Dermis microvascular lymphatic vessel endothelial cell (primary cell): Measurements from ENCODE around the gene NAGPA. TPM values are rescaled to one million over a fixed set of nuclear protein-coding genes. Genes with fewer than 3 reads are reported as not detected.

Experiments
- DNase-seq, 2 donors: peaks; one replicate each; pipeline versions ENCODE4 v3.0.0 to v3.0.0-alpha.2; 2010; ENCODE audit warnings: low read depth in 2 of 2
- total RNA-seq: library from RNA; depleted of rRNA; stranded (reverse); fragments of >200 nt; gene quantifications from 2 replicates; pipeline ENCODE4 v1.2.1, GENCODE V29; 2014

The NAGPA gene
- total RNA-seq, 1 donor from 2014 or later = 12.1 TPM

DNA sequence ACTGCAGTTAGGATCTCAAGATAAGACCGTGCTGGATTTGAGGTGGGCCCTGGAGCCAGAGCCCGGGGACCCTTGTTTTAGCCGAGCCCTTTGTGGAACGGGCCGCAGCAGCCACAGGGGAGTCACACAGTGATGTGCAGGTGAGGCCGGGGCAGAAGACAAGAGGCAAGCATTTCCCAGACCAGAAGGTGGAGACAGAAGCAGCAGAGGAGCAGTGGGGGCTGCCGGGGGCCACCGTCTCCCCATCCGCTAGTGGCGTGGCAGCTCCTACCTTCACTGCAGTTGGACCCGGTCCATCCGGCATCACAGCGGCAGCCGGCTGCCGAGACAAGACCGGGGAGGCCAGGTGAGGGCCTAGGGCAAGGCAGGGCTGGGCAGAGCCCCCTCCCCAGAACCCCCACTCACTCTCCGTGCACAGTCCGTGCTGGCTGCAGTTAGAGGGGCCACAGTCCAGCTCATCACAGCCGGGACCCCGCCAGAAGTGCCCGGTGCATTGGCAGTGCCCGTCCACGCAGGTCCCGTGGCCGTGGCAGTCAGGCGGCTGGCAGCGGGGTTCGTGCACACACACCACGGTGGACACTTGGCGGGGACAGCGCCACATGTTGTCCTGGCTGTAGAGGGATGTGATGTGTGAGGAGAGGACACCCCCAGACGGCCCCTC lies 6.0 kb downstream of the NAGPA start:
- no peak for DNase-seq

DNA sequence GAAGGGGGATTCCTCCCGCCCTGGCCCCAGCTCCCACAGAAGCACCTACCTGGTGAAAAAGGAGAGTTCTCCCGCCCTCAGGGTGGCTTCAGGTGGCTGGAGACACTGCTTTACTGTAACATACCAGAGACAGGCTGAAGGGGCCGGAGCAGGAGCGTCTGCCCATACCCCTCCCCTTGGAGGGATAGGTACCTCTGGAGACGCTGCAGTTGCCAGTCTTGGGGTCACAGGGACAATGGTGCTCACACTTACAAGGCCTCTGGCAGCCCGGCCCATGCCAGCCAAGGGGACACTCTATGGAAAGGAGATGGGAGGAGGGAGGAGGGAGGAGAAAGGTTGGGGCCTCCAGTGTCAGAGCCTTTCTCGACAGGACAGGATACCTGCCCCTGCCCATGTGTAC lies 6.6 kb downstream of the NAGPA start:
- DNase-seq = no peak

DNA sequence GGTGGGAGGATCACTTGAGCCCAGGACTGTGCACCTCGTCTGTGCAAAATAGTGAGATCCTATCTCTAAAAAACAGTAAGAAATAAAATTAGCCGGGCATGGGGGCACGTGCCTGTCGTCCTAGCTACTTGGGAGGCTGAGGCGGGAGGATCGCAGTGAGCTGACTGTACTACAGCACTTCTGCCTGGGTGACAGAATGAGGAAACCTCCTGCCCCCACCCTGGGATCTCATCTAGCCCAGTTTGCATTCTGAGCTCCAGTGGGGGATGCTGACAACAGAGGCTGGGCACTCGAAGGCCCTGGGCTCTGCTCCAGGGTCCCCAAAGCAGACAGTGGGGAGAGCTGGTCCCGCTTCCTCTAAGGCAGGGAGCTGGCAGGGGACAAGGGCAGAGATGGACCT lies 7.1 kb downstream of the NAGPA start:
- DNase-seq = no peak

DNA sequence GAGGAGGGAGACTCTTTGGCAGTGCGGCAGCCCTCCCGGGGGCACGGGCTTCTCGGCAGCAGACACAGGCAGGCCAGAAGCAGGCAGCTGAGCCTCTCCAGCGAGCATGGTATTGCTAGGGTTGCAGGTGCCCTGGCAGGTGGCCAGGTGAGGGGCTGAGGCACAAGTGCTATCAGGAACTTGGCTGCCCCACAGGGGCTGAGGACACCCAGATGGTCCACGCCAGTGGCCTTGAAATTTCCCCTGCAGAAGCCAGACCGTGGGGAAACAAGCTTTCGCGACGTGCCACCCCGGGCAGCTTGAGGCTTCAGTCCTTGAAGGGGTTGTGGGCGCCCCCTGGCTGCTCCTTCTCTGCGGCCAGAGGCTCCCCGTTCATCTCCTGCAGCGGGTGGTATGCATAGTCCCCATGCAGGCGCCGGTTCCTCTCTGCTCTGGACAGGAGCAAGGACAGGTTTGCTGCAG lies 8.5 kb downstream of the NAGPA start:
- peak in 1 of 2 donors; percentile 17 for DNase-seq

DNA sequence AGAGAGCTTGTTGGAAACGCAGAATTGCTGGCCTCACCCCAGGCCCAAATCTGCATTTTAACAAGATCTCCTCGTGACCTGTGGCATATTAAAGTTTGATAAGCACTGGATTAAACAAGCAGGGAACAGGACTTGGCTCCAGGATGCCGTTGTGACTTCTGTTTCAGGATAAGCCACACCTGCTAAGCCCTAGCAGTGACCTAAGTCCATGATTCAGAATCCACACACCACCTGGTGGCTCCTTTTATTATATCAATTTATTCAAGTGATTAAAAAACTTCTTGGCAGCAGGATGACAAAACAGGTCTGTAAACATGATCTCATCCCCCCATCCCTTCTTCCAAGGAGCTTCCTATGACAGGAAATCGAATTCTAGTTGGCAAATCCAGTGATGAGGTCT lies 9.1 kb downstream of the NAGPA start:
- DNase-seq = peak; percentile 9 to 47

DNA sequence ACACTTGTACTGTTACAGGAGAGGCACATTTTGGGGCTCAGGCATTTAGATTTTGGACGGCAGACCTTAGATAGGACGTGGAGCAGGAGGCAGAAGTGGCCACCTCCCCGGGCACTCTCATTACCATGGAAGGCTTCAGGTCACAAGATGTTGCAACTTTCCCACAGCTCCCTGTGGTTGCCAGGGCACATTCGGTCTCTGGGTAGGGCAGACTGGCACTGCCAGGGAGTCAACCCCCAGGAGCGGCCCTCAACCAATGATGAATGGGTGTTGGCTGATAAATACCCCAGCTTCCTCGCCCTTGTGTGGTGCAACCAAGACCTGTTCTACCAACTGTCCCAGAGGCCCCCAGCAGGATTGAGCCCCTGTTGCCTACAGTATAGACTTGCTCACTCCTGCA lies 11.2 kb downstream of the NAGPA start:
- DNase-seq = no peak

DNA sequence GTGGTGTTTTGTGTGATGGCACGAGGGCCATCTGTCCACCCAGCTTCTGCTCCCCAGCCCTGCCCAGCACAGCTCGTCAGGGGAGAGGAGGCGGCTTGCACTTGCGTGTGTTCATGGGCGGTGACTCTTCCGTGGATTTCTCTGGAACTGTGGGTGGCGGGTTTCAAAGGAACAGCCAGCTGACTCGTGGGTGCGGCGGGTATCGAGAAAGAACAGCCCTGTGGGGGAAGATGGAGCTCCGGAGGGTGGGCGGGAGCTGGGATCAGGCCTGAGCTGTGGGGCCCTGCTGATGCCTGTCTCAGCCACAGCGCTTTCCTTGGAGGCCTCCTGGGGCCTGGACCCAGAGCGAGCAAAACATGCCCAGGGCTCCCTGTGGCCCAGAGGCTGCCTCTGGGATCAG lies 13.2 kb downstream of the NAGPA start:
- no peak for DNase-seq

DNA sequence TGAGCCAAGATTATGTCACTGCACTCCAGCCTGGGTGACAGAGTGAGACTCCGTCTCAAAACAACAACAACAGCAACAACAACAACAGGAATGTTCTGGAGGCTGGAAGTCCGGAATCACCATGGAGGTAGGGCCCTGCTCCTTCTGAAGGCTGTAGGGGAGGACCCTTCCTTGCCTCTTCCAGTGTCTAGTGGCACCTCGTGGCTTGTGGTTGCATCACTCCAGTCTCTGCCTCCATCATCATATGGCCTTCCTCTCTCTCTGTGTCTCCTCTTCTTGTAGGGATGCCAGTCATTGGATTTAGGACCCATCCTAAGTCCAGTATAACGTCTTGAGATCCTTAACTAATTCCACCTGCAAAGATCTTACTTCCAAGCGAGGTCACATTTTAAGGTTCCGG lies 14.0 kb downstream of the NAGPA start:
- no peak for DNase-seq

DNA sequence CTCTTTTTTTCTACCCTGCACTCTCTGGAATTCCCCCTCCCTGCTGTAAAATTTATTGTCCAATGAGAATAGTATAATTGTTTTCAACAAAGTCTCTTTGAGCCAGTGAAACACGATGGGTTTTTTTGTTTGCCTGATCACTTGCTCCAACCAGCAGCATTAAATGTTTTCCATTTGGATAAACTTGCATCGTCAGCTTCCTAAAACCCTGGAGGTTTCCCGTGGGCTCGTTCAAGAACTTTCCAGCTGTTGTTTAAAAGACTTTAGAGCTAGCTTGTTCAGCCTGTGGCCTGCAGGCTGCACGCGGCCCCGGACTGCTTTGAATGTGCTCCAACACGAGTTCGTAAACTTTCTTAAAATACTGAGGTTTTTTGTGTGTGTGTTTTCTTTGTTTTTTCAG lies 14.9 kb downstream of the NAGPA start:
- no peak for DNase-seq

DNA sequence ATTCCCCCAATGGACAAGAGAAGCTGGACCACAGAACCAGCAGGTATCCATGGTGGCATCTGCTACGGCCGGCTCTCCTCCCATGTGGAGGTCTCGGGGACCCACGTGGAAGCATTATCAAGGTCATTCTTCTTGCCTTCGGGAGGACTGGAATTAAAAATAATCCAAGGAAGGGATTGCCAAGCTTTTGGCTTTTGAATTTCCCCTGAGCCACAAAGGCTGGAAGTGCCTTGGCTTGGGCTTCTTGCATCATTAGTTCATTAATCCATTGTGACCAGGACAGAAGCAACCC lies 16.1 kb downstream of the NAGPA start:
- no peak for DNase-seq

DNA sequence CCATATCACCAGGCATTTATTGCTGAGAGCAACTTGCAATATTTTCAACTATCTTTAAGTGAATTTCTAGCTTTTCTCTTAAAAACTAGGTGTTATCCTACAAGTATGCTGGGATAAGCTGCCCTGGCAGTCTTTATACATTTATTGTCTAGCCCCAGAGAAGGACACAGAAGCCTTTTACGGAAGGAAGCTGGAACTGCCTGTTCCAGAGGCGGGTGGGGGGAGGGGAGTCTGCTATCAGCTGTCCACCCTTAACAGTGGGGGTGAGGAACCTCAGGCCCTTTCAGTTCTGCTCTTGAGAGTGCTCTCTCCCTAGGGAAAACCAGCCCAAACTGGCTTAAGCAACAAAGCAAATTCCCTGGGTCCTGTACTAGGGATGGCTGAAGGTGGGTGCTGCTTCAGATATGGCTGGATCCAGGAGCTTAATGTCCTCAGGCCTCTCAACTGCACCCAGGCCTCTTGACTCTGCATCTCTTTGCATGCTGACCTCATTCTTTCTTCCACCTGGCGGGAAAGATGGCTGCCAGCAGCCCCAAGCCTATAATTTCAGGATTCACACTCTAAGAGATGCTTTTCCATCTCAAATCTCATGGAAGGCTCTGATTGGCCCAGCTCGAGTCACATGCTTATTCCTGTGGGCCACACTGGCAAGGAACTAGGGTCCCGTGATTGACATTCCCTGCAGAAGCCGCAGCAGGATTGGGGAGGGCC lies 16.6 kb downstream of the NAGPA start:
- no peak for DNase-seq

DNA sequence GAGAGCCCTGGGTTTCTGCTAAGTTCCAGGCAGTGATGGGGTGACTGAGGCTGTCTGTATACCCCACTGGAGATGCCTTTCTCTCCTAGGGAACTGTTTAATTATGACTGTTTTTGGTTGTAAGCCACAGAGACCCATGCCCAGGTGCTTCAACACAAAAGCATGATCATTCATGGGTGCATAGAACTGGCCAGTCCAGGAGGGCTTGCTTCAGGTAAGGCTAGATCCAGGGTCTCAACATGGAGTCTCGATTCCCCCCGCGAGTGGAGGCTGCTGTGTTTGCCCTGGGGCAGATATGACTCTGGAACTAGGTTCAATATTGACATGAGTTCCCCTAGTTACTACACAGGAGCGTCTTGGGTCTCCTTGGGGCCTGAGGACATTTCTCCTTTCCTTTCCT lies 17.8 kb downstream of the NAGPA start:
- no peak for DNase-seq

DNA sequence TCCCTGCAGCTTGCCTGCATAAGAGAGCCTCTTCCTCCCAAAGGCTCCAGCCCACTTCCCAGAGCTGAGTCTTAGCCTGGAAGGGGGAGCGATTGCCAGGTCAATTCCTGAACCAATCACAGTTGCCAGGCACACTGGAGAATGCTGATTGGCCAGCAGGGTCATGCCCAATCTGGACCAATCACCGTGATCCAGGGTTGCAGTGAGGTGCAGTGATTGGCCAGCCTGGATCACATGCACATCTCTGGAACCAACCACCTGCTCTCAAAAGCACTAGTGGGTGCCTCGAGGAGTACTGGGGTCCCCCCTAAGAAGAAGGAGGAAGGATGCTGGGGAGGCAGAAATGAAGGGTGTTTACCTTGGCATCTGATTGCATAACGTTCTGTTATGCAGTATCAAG lies 18.4 kb downstream of the NAGPA start:
- DNase-seq = no peak

DNA sequence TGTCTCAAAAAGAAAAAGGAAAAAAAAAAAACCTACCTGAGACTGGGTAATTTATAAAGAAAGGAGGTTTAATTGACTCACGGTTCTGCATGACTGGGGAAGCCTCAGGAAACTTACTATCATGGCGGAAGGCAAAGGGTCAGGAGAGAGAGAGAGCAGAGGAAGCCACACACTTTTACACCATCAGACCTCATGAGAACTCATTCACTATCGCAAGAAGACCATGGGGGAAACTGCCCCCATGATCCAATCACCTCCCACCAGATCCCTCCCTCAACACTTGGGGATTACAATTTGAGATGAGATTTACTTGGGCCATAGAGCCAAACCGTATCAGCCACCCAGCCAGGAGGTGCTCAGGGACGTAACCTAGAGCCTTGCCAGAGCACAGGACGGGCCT lies 20.8 kb downstream of the NAGPA start:
- DNase-seq = no peak

DNA sequence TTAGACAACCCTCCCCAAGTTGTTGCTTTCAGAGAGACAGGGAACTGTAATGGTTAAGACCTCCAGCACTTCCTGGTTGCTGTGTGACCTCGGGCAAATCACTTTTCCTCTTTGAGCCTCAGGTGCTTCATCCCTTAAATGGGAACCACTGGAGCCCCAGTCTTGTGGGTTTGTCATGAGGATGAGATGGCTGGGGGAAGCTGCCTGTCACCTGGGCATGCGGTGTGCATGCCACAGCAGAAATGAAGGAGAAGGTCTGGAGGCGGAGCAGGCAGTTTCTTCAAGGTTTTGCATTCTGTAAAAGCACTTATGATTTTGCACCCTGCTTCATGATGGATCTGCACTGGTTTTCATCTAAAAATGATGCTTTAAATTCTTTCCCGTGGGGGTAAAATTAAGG lies 22.1 kb downstream of the NAGPA start:
- no peak for DNase-seq

DNA sequence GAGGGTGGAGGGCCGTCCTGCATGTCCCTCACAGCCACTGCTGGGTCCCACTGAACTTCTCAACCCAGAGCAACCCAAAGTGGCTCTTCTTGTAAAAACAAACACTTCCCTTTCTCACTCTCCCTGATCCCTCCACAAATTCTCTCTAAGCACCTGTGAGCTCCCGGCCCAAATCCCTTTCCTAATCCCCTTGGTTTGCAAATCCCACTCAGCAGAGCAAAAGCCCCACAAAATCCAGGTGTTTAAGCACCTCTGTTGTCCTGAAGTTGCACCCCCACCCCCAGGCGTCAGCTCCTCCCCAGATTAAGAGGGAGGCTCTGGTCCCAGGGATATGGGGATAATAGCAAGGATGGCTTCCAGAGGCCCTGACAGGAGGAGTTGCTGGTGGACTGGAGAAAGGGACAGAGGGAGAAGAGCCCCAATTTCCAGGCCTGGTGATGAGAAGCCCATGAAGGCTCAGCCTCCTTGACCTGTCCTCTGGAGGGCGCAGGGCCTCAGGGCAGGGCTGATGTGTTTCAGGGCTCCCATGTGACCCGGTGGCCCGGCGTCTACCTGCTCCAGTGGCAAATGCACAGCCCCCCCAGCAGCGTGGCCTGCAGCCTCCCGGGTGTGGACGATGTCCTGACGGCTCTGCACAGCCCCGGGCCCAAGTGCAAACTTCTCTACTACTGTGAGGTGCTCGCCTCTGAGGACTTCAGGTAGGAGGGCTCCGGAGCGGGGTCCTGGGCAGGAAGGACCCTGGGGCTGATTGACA lies 23.0 kb downstream of the NAGPA start:
- no peak for DNase-seq

DNA sequence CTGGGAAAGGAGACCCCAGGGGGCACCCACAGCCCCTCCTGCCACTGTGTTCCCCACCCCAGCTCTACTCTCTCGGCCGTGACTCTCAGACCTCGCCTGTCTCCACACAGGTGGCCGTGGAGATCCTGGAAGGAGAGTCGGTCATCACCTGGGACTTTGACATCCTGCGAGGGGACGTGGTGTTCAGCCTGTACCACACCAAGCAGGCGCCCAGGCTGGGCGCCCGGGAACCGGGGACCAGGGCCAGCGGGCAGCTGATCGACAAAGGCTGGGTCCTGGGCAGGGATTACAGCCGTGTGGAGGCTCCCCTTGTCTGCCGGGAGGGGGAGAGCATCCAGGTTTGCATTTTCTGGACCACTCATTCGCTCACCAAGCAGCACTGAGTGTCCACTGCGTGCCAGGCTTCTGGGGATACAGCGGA lies 25.4 kb downstream of the NAGPA start:
- DNase-seq = no peak

DNA sequence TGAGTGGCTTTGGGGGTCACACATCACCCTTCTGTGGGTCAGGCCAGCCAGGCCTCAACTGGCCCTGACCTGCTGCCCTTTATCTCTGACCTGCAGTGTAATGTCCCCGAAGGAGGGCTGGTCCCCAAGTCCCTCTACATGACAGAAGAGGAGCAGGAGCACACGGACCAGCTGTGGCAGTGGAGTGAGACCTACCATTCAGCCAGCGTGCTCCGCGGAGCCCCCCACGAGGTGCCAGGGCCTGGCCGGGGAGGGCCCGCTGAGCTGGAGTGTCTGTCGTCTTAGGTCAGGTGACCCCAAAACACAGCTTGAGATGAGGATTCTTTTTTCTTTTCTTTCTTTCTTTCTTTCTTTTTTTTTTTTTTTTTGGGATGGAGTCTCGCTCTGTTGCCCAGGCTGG lies 26.5 kb downstream of the NAGPA start:
- no peak for DNase-seq

DNA sequence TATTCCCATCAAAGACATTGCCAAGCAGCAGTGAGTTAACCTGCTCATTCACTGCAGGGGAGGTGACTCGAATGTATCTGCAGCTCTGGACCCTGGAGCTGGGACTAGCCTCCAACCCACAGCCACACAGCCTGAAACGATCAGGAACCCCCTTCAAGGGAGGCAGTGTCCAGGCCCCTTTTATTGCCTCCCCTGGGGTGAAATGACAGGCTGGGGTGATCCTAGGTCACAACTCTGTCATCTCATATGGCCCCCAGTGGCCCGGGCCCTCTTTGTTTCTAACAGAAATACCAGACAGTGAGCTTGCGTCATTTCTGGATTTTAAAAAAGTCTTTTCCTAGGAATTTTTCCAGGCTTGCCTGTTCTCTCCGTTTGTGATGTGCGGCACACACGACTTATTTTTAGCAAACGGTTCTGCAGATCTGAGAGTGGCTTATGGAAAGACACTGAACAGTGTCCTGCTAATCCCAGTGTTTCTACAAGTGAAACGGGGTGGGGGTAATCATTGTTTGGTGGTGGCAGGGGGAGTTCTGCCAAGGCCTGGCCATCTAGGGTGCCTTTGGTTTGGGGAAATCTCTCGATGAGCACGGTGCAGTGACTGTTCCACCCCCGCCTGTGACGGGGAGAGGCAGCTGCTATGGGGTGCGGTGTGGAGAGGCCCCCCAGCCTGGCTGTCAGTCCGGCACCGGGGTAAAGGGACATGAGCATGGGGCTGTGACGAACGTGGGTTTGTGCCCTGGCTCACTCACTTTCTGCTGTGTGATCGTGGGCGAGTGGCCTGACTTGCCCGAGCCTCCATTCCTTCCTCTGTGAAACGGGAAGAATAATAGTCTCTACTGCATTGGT lies 27.2 kb downstream of the NAGPA start:
- no peak for DNase-seq

DNA sequence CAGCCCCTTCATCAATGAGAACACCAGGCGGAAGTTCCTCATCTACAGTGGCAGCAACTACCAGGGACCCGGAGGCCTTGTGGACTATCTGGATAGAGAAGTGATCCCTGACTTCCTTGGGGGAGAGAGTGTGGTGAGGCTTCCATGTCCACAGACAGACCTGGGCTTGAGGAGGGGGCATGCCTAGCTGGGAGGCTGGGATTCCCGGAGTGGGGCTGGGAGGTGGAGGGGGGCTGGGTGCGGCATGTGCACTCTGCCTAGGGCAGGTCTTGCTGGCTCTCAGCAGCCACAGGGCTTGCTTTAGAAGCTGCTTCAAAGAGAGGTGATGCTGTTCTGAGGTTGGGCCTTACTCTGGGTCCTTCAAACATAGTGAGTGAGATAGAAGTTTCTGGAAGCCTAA lies 27.8 kb downstream of the NAGPA start:
- no peak for DNase-seq

DNA sequence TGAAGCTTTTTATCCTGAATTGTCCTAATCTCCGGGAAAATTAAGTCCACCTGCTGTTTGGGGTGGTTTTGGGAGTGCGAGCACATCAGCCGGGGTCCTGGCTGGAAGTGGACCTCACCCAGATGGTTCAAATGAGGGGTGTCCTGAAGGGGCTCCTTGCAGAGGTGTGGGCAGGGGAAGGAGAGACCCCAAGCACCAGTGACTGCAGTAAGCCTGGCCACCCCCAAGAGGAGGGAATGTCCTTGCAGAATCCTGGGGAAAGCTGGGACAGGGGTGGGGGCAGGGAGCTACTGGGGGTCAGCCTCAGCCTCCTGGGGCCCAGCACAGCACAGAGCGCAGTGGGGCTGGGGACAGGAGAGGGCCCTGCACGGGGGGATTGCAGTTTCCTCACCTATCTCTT lies 29.4 kb downstream of the NAGPA start:
- DNase-seq = no peak

DNA sequence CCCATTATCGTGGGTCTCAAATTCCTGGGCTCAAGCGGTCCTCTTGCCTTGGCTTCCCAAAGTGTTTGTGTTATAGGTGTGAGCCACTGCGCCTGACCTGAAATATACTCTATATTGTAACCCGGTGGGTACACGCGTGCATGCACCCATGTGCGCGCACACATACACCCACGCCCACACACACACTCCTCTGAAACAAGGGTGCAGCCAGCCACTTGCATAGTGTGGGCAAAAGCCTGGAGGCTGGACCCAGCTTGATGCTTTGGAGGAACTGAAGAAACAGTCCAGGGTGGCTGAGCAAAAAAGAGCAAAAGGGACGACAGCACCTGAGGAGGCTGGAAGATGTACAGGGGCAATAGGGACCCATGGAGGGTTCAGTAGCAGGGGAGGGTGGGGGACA lies 29.9 kb downstream of the NAGPA start:
- DNase-seq = no peak
